SU-DHL-6 (cell line): Measurements from ENCODE around the gene EN2.

ENCODE experiments used
- EZH2phosphoT487 ChIP-seq: fragments of 200-600 bp; sonication (generic), shearing (Covaris generic); conservative IDR thresholded peaks from 2 replicates; pipeline ENCODE4 v1.6.1; 2018; ENCODE audit warnings: mild to moderate bottlenecking, antibody characterized with exemption, low read length, moderate library complexity, mixed read lengths
- TF ChIP-seq, protein P1 (sequence below): fragments of 200-600 bp; sonication (generic); IDR thresholded peaks from one replicate; pipeline ENCODE4 v1.5.1; 2017; ENCODE audit warnings: antibody characterized with exemption, mild to moderate bottlenecking, low read length, moderate library complexity; ENCODE audit not compliant: insufficient read depth, poor library complexity, severe bottlenecking

DNA sequence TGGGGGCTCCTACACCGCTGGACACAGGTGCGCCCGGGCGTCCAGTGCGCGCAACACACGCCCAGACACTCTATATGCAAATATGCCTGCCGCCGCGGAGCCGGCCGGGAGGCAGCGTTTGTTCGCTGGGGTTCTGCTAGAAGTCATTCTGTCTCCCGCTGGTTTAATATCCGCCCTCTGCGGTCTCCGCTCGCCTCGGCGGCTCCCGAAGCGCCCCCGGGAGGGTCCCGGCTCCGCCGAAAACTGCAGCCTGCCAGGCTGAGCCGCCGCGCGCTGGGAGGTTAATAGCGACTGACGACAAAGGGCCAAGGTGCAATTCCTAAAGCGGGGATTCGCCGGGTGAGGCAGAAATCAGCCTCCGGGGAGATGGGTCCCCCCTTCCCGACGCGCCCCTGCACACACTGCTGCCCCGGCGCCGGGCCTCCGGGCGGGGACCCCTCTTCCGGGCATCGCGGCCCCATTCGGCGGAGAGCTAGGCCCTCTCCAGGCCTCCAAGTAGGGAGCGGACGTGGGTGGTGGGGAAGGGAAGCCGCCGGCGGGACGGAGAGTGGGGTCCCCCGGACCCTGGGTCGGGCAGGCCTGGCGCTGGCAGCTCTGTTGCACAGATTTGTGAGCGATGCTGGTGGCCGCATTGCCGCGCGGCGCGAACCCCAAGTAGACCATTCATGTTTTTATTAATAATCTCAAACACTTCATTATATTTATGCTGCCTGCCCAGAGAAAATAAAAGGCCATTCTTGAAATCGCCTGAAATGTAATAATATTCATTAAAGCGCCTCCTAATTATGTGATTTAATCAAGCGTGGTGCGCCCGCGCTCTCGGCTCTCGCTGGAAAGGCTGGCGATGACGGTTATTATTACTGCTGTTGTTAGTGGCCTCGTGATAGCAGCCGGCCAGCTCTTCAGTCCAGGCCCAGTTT is 9.1 kb downstream of the EN2 start:
- TF ChIP-seq, protein P1, sequence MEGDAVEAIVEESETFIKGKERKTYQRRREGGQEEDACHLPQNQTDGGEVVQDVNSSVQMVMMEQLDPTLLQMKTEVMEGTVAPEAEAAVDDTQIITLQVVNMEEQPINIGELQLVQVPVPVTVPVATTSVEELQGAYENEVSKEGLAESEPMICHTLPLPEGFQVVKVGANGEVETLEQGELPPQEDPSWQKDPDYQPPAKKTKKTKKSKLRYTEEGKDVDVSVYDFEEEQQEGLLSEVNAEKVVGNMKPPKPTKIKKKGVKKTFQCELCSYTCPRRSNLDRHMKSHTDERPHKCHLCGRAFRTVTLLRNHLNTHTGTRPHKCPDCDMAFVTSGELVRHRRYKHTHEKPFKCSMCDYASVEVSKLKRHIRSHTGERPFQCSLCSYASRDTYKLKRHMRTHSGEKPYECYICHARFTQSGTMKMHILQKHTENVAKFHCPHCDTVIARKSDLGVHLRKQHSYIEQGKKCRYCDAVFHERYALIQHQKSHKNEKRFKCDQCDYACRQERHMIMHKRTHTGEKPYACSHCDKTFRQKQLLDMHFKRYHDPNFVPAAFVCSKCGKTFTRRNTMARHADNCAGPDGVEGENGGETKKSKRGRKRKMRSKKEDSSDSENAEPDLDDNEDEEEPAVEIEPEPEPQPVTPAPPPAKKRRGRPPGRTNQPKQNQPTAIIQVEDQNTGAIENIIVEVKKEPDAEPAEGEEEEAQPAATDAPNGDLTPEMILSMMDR, result no peak
- TF ChIP-seq EZH2phosphoT487, result no peak
